ENCODE results near the gene DDX3X.
"Not testable (repeated sequence)": the region's sequence is repeated elsewhere in the genome, so short reads cannot be mapped to it uniquely, and the experiment has no call there.

Gene DDX3X

GRCh38 chrX:41407816-41408215 is 73.9 kb downstream of the DDX3X start:
- no peak for DNase-seq (ENCODE audit: low read depth)
- TF ChIP-seq, protein P1, sequence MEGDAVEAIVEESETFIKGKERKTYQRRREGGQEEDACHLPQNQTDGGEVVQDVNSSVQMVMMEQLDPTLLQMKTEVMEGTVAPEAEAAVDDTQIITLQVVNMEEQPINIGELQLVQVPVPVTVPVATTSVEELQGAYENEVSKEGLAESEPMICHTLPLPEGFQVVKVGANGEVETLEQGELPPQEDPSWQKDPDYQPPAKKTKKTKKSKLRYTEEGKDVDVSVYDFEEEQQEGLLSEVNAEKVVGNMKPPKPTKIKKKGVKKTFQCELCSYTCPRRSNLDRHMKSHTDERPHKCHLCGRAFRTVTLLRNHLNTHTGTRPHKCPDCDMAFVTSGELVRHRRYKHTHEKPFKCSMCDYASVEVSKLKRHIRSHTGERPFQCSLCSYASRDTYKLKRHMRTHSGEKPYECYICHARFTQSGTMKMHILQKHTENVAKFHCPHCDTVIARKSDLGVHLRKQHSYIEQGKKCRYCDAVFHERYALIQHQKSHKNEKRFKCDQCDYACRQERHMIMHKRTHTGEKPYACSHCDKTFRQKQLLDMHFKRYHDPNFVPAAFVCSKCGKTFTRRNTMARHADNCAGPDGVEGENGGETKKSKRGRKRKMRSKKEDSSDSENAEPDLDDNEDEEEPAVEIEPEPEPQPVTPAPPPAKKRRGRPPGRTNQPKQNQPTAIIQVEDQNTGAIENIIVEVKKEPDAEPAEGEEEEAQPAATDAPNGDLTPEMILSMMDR (conservative IDR thresholded peaks at IDR 0.05; ENCODE audit: control insufficient read depth, insufficient read depth, low read depth, low read length) = no peak
- H3K4me3 ChIP-seq (ENCODE audit: control insufficient read depth, low read depth, low read length) = no peak overlapping the region

- H3K4me3 ChIP-seq (ENCODE audit: control insufficient read depth, low read depth, low read length) = no peak overlapping the region
- TF ChIP-seq, protein P1 (conservative IDR thresholded peaks at IDR 0.05; ENCODE audit: control insufficient read depth, insufficient read depth, low read depth, low read length) = no peak
- DNase-seq (ENCODE audit: low read depth) = no peak
Observed at GRCh38 chrX:41408576-41408975, 74.6 kb downstream of the DDX3X start.

GRCh38 chrX:41409006-41409405 is 75.0 kb downstream of the DDX3X start:
- TF ChIP-seq, protein P1 (conservative IDR thresholded peaks at IDR 0.05; ENCODE audit: control insufficient read depth, insufficient read depth, low read depth, low read length) = no peak
- DNase-seq (ENCODE audit: low read depth) = no peak
- no peak overlapping the region for H3K4me3 ChIP-seq (ENCODE audit: control insufficient read depth, low read depth, low read length)

- not testable (repeated sequence) for DNase-seq (ENCODE audit: low read depth); H3K4me3 ChIP-seq (ENCODE audit: control insufficient read depth, low read depth, low read length)
Observed at GRCh38 chrX:41411222-41411621, 77.3 kb downstream of the DDX3X start.

GRCh38 chrX:41412261-41413081 is 78.5 kb downstream of the DDX3X start:
- TF ChIP-seq, protein P1 (conservative IDR thresholded peaks at IDR 0.05; ENCODE audit: control insufficient read depth, insufficient read depth, low read depth, low read length) = no peak
- DNase-seq (ENCODE audit: low read depth) = no peak
- no peak overlapping the region for H3K4me3 ChIP-seq (ENCODE audit: control insufficient read depth, low read depth, low read length)
